ENCODE measurements around the gene KLF3. TPM values are rescaled to one million over a fixed set of nuclear protein-coding genes. Genes with fewer than 3 reads are reported as not detected.
A peak's percentile ranks its signal among the peaks of the same experiment; 100 is the strongest.

Gene KLF3
- total and polyA plus RNA-seq, 9 of the 15 experiments (the other 6 are each of a cell fraction or from before 2014, with no cell fraction given): 9.9 to 47.2 (median 18.1) TPM

- TF ChIP-seq SMARCA4 (IDR thresholded peaks at IDR 0.05) (peak; percentile 50; the same call in 1 of the 2 replicates), BACH1 (tag; IDR thresholded peaks at IDR 0.05) (no peak), EP300 (IDR thresholded peaks at IDR 0.05; ENCODE audit: low read length) (peak; percentile 18; the same call in 1 of the 2 replicates), RAD21 (CRISPR knock-in tag; conservative IDR thresholded peaks at IDR 0.05 in 1 of 2, IDR thresholded peaks at IDR 0.05 in 1 of 2) (peak; percentile 92 to 96), TRIM24 (IDR thresholded peaks at IDR 0.05) (no peak), MEIS2 (IDR thresholded peaks at IDR 0.05; ENCODE audit: partially characterized antibody) (peak; percentile 99), ZNF133 (CRISPR knock-in tag; IDR thresholded peaks at IDR 0.05) (no peak), ARID2 (IDR thresholded peaks at IDR 0.05) (peak; percentile 64; the same call in 1 of the 2 replicates), CTCF (IDR thresholded peaks at IDR 0.05 in 2 of 3, conservative IDR thresholded peaks at IDR 0.05 in 1 of 3; ENCODE audit: insufficient read depth in 2 of 3, low read depth in 1 of 3, low read length in 3 of 3) (peak; percentile 72 to 92 (median 86)), E2F5 (CRISPR knock-in tag; IDR thresholded peaks at IDR 0.05) (no peak), ELK3 (CRISPR knock-in tag; IDR thresholded peaks at IDR 0.05) (no peak), TEAD4 (IDR thresholded peaks at IDR 0.05; ENCODE audit: low read length) (peak; percentile 57; the same call in 1 of the 2 replicates), TEAD4 (CRISPR knock-in tag; IDR thresholded peaks at IDR 0.05; ENCODE audit: borderline replicate concordance) (no peak), DEAF1 (CRISPR knock-in tag; IDR thresholded peaks at IDR 0.05) (peak; percentile 86), TEAD1 (CRISPR knock-in tag; IDR thresholded peaks at IDR 0.05) (0 out of 4 replicates have a peak, but pooled peaks of 1 of the 2 experiments have one; percentile 61), HMBOX1 (IDR thresholded peaks at IDR 0.05) (peak; percentile 72), NR2C1 (IDR thresholded peaks at IDR 0.05) (no peak), NR2C1 (tag; IDR thresholded peaks at IDR 0.05) (no peak)
Measured at GRCh38 chr4:38675146-38676121, 11.4 kb downstream of the KLF3 start (continued).

All from K562 (cell line).